NT2/D1 (cell line): ENCODE results near the gene ARL6IP6.

Experiments
- SUZ12 ChIP-seq: IDR thresholded peaks from 2 replicates; pipeline ENCODE4 v1.6.1; 2011; ENCODE audit not compliant: insufficient read length, insufficient read depth; ENCODE audit errors: extremely low read depth
- YY1 ChIP-seq: IDR thresholded peaks from 2 replicates; pipeline ENCODE4 v1.6.1; 2011; ENCODE audit not compliant: insufficient read length, insufficient read depth

DNA sequence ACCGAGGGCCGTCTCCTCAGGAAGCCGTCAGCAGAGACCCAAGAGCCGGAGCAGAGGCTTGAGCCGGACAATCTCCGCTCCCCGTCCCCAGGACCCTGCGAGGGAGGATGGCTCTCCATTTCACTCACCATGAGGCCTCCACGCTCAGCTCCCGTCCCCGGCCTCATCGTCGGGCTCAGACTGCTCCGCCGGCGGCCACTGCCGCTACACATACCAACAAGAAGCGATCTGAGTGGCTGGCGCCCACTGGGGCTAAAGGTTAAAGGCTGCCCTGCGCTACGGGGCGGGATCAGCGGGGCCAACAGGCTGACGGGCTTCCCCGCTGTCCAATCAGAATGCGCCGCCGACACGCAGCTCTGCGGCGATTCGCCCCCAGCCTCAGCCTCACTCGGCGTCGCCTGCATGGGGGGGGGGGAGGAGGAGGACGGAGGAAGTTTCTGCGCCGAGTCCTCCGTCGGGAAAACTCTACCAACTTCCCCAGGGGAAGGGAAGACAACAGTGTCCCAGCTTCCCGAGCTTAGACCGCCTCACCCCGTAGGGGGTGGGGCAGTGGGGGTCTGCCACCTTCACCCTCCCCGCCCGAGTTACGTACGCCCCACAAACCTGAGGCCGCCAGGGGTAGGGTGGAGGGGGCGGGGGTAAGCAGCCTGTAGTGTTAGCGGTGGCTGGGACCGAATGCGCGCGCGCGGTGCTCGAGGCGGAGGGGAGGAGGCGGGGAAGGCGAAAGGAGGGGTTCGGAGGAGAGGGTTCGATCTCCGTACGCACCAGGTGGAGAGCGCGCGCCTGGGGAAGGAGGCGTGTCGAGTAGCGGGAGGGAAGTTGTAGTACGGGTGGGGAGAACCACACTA is 968 bp upstream of the ARL6IP6 start, which contains the start of gene PRPF40A:
- TF ChIP-seq YY1: no peak
- TF ChIP-seq SUZ12: no peak
